Esophagus squamous epithelium (tissue), 5 donors: ENCODE measurements around the gene CTNNBIP1. TPM values are rescaled to one million over a fixed set of nuclear protein-coding genes. Genes with fewer than 3 reads are reported as not detected.

Experiments used
- DNase-seq: peaks from one replicate; lab custom pipeline; 2025; lab: John Stamatoyannopoulos, UW
- H3K27ac ChIP-seq, 4 donors: fragments of 200-600 bp; sonication (generic); one replicate each; pipeline ENCODE4 v1.5.1; 2016 to 2019; ENCODE audit warnings: mild to moderate bottlenecking in 1 of 4
- H3K27me3 ChIP-seq, 4 donors: fragments of 200-600 bp; sonication (generic); 1 replicate in 3 of 4; 2 replicates in 1 of 4; pipeline versions ENCODE4 v1.5.1 to v1.6.0; 2017 to 2021; ENCODE audit warnings: antibody characterized with exemption in 1 of 4
- H3K36me3 ChIP-seq, 3 donors: fragments of 200-600 bp; sonication (generic); one replicate each; pipeline ENCODE4 v1.5.1; 2016 to 2019
- H3K4me1 ChIP-seq, 3 donors: fragments of 200-600 bp; sonication (generic); one replicate each; pipeline ENCODE4 v1.5.1; 2017 to 2019
- H3K4me3 ChIP-seq, 4 donors: fragments of 200-600 bp; sonication (generic); 1 replicate in 3 of 4; 2 replicates in 1 of 4; pipeline ENCODE4 v1.5.1; 2016 to 2019; ENCODE audit warnings: mild to moderate bottlenecking in 2 of 4, moderate library complexity in 1 of 4
- H3K9me3 ChIP-seq, 3 donors: fragments of 200-600 bp; sonication (generic); one replicate each; pipeline ENCODE4 v1.5.1; 2016 to 2019
- POLR2A ChIP-seq, 4 donors: fragments of 450-650 bp; IDR thresholded peaks; one replicate each; pipeline ENCODE4 v1.6.1; 2017; ENCODE audit warnings: antibody characterized with exemption in 4 of 4, mild to moderate bottlenecking in 4 of 4, moderate library complexity in 3 of 4
- WGBS, 2 donors: methylation state at CpG; one replicate each; pipeline ENCODE4 v1.1.5; 2018; 5-methylcytosine and 5-hydroxymethylcytosine counted together
- intact Hi-C: fragments of 100-400 bp; cut with DNase I; formaldehyde crosslinking; loops from one replicate; pipeline ENCODE4 v1.15.0; 2022
- total RNA-seq, 4 donors: library from RNA; depleted of rRNA; stranded (reverse); fragments of >200 nt; gene quantifications; one replicate each; pipeline ENCODE4 v1.1.0, GENCODE V29; 2016
- TF ChIP-seq, protein P1 (sequence below), 6 experiments: fragments of 450-650 bp in 4 of 6; fragments of 200-600 bp in 2 of 6; sonication (generic) in 2 of 6; IDR thresholded peaks; one replicate each; pipeline ENCODE4 v1.5.1; 2016 to 2019; ENCODE audit warnings: antibody characterized with exemption in 6 of 6, mild to moderate bottlenecking in 4 of 6, moderate library complexity in 4 of 6
- donor health status: DM: yes; HTN: yes; CAD: no.

Gene CTNNBIP1
- total RNA-seq, 4 donors from 2014 or later = 76.1 to 186 (median 118) TPM

DNA sequence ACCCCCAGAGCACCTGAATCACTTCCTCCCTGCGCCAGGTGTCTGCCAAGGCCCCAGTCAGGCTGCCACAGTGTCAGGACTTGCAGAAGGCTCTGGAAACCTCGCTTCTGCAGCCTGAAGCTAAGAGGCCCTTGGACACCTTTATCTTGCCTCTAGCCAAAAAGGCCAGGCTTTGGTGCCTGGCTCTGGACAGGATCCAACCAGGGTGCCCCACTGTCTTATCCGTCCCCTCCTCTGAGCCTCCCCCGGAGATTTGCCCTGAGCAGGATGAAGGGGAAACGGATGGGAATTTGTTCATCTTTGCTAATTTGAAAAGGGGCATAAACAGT lies 73.5 kb downstream of the CTNNBIP1 start:
- H3K9me3 ChIP-seq = no peaks in the 10 kb centered on the region
- H3K4me1 ChIP-seq = peaks cover 19 to 70% (median 38%) of the 10 kb centered on the region in 3 donors
- no peaks in the 10 kb centered on the region for H3K36me3 ChIP-seq
- no peak for DNase-seq
- TF ChIP-seq, protein P1, sequence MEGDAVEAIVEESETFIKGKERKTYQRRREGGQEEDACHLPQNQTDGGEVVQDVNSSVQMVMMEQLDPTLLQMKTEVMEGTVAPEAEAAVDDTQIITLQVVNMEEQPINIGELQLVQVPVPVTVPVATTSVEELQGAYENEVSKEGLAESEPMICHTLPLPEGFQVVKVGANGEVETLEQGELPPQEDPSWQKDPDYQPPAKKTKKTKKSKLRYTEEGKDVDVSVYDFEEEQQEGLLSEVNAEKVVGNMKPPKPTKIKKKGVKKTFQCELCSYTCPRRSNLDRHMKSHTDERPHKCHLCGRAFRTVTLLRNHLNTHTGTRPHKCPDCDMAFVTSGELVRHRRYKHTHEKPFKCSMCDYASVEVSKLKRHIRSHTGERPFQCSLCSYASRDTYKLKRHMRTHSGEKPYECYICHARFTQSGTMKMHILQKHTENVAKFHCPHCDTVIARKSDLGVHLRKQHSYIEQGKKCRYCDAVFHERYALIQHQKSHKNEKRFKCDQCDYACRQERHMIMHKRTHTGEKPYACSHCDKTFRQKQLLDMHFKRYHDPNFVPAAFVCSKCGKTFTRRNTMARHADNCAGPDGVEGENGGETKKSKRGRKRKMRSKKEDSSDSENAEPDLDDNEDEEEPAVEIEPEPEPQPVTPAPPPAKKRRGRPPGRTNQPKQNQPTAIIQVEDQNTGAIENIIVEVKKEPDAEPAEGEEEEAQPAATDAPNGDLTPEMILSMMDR (IDR thresholded peaks at IDR 0.05) = no peak
- no peak for TF ChIP-seq POLR2A (IDR thresholded peaks at IDR 0.05)
- 43 to 50% methylated on average over 1 to 3 of the region's 5 CpGs for WGBS, 2 donors
- H3K27ac ChIP-seq = peak overlapping the region; percentile 70 to 81 (median 76)
- intact Hi-C loops = no loop called here
- no peak overlapping the region for H3K4me3 ChIP-seq
- H3K27me3 ChIP-seq = peaks cover 0 to 14% (median 0%) of the 10 kb centered on the region in 4 donors

DNA sequence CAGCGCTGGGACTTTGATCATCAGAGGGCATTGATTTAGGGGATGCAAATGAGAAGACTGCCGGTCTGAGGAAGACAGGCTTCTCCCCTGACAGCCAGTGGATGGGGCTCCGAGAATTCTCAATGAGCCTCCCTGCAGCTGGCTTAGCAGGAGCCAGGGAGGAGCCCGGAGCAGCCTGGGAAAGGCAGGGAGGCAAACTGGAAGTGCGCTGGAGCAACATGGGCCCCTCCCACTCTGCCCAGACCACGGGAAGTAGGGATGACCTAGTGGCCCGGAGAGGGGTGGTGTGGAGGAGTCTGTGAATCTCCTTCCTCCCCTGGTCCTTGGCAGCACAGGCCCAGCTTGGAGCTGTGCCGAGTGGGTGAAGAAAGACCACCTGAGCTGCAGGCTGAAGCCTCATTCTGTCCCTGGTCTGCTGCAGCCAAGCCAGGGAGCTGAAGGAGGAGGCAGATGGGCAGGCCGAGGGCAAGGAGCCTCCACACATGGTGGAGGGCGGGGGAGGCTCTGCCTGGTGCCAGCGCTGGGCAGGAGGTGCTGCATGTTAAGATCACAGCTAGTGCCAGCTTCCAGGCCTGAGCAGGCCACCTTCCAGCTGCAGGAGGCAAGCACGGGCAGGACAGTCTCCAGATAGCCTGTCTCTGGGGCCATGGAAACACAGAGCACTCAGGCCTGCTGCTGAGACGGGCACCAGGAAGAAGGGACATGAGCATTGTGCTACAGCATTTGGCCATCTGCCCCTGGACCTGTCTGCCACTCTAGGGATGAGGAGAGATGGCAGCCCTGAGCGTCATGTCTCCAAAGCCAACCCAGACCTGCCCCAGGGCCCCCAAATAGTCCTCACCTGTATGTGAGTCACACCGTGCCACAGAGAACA lies 74.1 kb downstream of the CTNNBIP1 start:
- H3K4me1 ChIP-seq = peaks cover 19 to 74% (median 38%) of the 10 kb centered on the region in 3 donors
- no peak for DNase-seq
- 5 to 20% methylated on average over 1 to 3 of the region's 15 CpGs for WGBS, 2 donors
- intact Hi-C loops = no loop called here
- peaks cover 0 to 14% (median 0%) of the 10 kb centered on the region in 4 donors for H3K27me3 ChIP-seq
- H3K9me3 ChIP-seq = no peaks in the 10 kb centered on the region
- H3K4me3 ChIP-seq = peak overlapping the region in 2 of 4 donors; percentile 4 to 41
- TF ChIP-seq POLR2A (IDR thresholded peaks at IDR 0.05) = no peak
- TF ChIP-seq, protein P1 (IDR thresholded peaks at IDR 0.05) = no peak
- peak overlapping the region; percentile 70 to 81 (median 76) for H3K27ac ChIP-seq
- H3K36me3 ChIP-seq = no peaks in the 10 kb centered on the region

DNA sequence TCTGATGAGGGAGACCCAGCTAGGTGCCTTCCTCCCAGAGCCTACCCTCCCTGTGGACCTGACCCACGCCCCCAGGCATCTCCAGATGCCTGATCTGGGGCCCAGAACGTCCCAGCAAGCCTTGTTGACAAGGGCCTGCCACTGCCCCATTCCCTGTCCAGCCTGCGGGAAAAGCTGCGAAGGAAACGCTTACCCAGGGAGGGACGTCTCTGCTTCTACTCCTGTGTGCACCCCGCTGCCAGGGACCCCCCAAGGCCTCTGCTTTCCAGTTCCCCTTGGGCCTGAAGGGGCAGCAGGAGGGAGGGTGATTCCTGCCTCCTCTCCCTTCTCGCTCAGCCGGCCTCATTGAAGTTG lies 74.7 kb downstream of the CTNNBIP1 start:
- intact Hi-C loops = no loop called here
- H3K4me1 ChIP-seq = peaks cover 19 to 74% (median 36%) of the 10 kb centered on the region in 3 donors
- peaks cover 0 to 14% (median 0%) of the 10 kb centered on the region in 4 donors for H3K27me3 ChIP-seq
- DNase-seq = no peak
- H3K9me3 ChIP-seq = no peaks in the 10 kb centered on the region
- H3K36me3 ChIP-seq = no peaks in the 10 kb centered on the region
- peak overlapping the region; percentile 70 to 81 (median 76) for H3K27ac ChIP-seq
- WGBS, 2 donors = 29% methylated on average over 7 of the region's 9 CpGs; no CpG with 5 or more reads in 1 of the 2 donors
- TF ChIP-seq, protein P1 (IDR thresholded peaks at IDR 0.05) = no peak
- no peak for TF ChIP-seq POLR2A (IDR thresholded peaks at IDR 0.05)
- H3K4me3 ChIP-seq = peak overlapping the region in 2 of 4 donors; percentile 4 to 41

DNA sequence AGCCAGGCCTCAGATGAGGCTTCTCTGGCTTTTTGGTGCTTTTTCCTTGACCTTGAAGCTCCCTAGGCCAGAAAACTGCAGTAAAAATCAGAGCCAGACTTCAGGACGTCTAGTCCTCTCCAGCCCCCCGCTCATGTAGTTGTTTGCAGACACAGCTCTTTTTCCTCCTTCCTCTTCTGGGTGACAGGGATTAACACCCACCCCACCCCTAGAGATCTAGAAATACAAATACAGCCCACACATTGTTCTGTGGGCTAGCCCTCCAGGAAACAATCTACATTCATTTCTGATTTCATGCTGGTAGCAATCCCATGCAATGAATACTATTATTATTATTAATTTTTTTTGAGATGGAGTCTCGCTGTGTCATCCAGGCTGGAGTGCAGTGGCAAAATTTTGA lies 76.4 kb downstream of the CTNNBIP1 start:
- H3K9me3 ChIP-seq = no peaks in the 10 kb centered on the region
- TF ChIP-seq POLR2A (IDR thresholded peaks at IDR 0.05) = no peak
- TF ChIP-seq, protein P1 (IDR thresholded peaks at IDR 0.05) = no peak
- H3K36me3 ChIP-seq = no peaks in the 10 kb centered on the region
- no peak for DNase-seq
- no peak overlapping the region for H3K27ac ChIP-seq
- intact Hi-C loops = no loop called here
- 76% methylated on average over 3 of the region's 3 CpGs for WGBS, 2 donors
- peaks cover 0 to 8% (median 0%) of the 10 kb centered on the region in 4 donors for H3K27me3 ChIP-seq
- peaks cover 19 to 61% (median 28%) of the 10 kb centered on the region in 3 donors for H3K4me1 ChIP-seq
- H3K4me3 ChIP-seq = no peak overlapping the region

DNA sequence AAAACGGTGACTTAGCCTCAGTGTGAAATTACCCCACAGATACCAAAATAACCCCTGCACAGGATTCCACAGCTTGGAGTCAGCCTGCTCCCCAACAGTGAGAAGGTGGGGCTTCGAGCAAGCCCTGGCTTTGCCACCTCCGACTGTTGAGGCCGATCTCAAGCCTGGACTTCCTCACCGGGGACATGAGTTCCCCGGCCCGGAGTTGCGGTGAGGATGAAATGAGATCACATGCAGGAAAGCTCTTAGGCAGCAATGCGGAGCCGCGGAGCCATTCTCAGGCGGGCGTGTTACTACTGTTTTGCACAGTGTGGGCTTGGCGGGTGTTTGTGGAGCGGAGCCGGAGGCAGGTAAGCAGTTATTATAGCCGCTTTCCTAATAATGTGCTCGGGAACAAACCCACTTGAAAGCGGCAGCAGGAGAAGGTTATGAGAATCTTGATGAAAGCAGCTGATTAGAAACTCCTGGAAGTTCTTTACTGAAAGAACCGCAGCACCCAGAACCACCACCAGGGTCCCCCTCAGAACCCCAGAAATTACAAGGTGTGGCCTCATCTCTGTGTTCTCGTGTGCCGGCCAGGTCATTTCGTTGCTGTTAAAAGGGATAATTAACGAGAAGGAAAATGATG lies 82.4 kb downstream of the CTNNBIP1 start:
- DNase-seq = no peak
- no peak for TF ChIP-seq POLR2A (IDR thresholded peaks at IDR 0.05)
- TF ChIP-seq, protein P1 (IDR thresholded peaks at IDR 0.05) = peak in 3 of 6 experiments; percentile 16 to 46 (median 16)
- 45 to 68% methylated on average over 20 to 21 of the region's 24 CpGs for WGBS, 2 donors
- Histone ChIP-seq H3K27ac (peak overlapping the region in 2 of 4 donors; percentile 1 to 17), H3K4me3 (no peak overlapping the region), H3K36me3 (no peaks in the 10 kb centered on the region), H3K27me3 (no peaks in the 10 kb centered on the region), H3K4me1 (peaks cover 14 to 55% (median 17%) of the 10 kb centered on the region in 3 donors), H3K9me3 (no peaks in the 10 kb centered on the region)
- intact Hi-C loops = no loop called here
